ENCODE measurements around the gene AQR.

AQR gene

GRCh38 chr15:34969340-34970097 lies at the start of gene AQR:
AQR (minus strand) TSS chr15:34969742; CDS start chr15:34969613, 129 bp downstream.
- no peaks in the 10 kb centered on the region for H3K27me3 Mint-ChIP-seq
- peak within 1 kb of the TSS; percentile 99 for H3K4me3 Mint-ChIP-seq
- peak within 1 kb of the TSS; percentile 97 for H3K27ac Mint-ChIP-seq (ENCODE audit: low read depth)
- H3K36me3 Mint-ChIP-seq (ENCODE audit: insufficient read depth) = peaks cover 21% of the 10 kb centered on the region
- DNase-seq (ENCODE audit: low spot score in 2 of 2) (peak; percentile 77 to 87), ATAC-seq (replicated peaks; ENCODE audit: extremely low read depth, poor library complexity, severe bottlenecking) (peak; percentile 95)
- peaks cover 49% of the 10 kb centered on the region for H3K4me1 Mint-ChIP-seq
- H3K9me3 Mint-ChIP-seq = no peaks in the 10 kb centered on the region

- no peak overlapping the region for H3K4me3 Mint-ChIP-seq
- no peak for DNase-seq (ENCODE audit: low spot score in 2 of 2)
- no peak overlapping the region for H3K27ac Mint-ChIP-seq (ENCODE audit: low read depth)
These were observed 44.7 kb upstream of the AQR start for GRCh38 chr15:35014241-35014640.

GRCh38 chr15:35013370-35013769 lies 43.8 kb upstream of the AQR start:
- Mint-ChIP-seq H3K36me3 (ENCODE audit: insufficient read depth) (no peaks in the 10 kb centered on the region), H3K27me3 (peaks cover 7% of the 10 kb centered on the region), H3K4me3 (no peak overlapping the region), H3K27ac (ENCODE audit: low read depth) (no peak overlapping the region), H3K4me1 (no peaks in the 10 kb centered on the region), H3K9me3 (no peaks in the 10 kb centered on the region)
- no peak for ATAC-seq (replicated peaks; ENCODE audit: extremely low read depth, poor library complexity, severe bottlenecking)
- DNase-seq (ENCODE audit: low spot score in 2 of 2) = no peak

More at GRCh38 chr15:35014241-35014640, 44.7 kb upstream of the AQR start:
- ATAC-seq (replicated peaks; ENCODE audit: extremely low read depth, poor library complexity, severe bottlenecking) = no peak
- Mint-ChIP-seq H3K4me1 (no peaks in the 10 kb centered on the region), H3K27me3 (peaks cover 7% of the 10 kb centered on the region), H3K9me3 (no peaks in the 10 kb centered on the region), H3K36me3 (ENCODE audit: insufficient read depth) (no peaks in the 10 kb centered on the region)

- H3K9me3 Mint-ChIP-seq = no peaks in the 10 kb centered on the region
- H3K27ac Mint-ChIP-seq (ENCODE audit: low read depth) = no peak overlapping the region
- H3K36me3 Mint-ChIP-seq (ENCODE audit: insufficient read depth) = no peaks in the 10 kb centered on the region
- H3K4me1 Mint-ChIP-seq = no peaks in the 10 kb centered on the region
- H3K4me3 Mint-ChIP-seq = no peak overlapping the region
- no peak for DNase-seq (ENCODE audit: low spot score in 2 of 2)
- ATAC-seq (replicated peaks; ENCODE audit: extremely low read depth, poor library complexity, severe bottlenecking) = no peak
- peaks cover 7% of the 10 kb centered on the region for H3K27me3 Mint-ChIP-seq
These were observed 37.9 kb upstream of the AQR start for GRCh38 chr15:35007397-35007796.

GRCh38 chr15:35005933-35006332 lies 36.4 kb upstream of the AQR start:
- no peaks in the 10 kb centered on the region for H3K4me1 Mint-ChIP-seq
- H3K36me3 Mint-ChIP-seq (ENCODE audit: insufficient read depth) = no peaks in the 10 kb centered on the region
- no peaks in the 10 kb centered on the region for H3K27me3 Mint-ChIP-seq
- ATAC-seq (replicated peaks; ENCODE audit: extremely low read depth, poor library complexity, severe bottlenecking) = no peak
- H3K4me3 Mint-ChIP-seq = no peak overlapping the region
- no peaks in the 10 kb centered on the region for H3K9me3 Mint-ChIP-seq
- no peak for DNase-seq (ENCODE audit: low spot score in 2 of 2)
- no peak overlapping the region for H3K27ac Mint-ChIP-seq (ENCODE audit: low read depth)

- no peak for ATAC-seq (replicated peaks; ENCODE audit: extremely low read depth, poor library complexity, severe bottlenecking)
- no peak for DNase-seq (ENCODE audit: low spot score in 2 of 2)
- no peak overlapping the region for H3K4me3 Mint-ChIP-seq
- H3K4me1 Mint-ChIP-seq = no peaks in the 10 kb centered on the region
- no peaks in the 10 kb centered on the region for H3K27me3 Mint-ChIP-seq
- no peaks in the 10 kb centered on the region for H3K9me3 Mint-ChIP-seq
- H3K27ac Mint-ChIP-seq (ENCODE audit: low read depth) = no peak overlapping the region
- H3K36me3 Mint-ChIP-seq (ENCODE audit: insufficient read depth) = no peaks in the 10 kb centered on the region
These were observed 34.4 kb upstream of the AQR start for GRCh38 chr15:35003928-35004327.

GRCh38 chr15:35000511-35000910 lies 31.0 kb upstream of the AQR start:
- Mint-ChIP-seq H3K9me3 (no peaks in the 10 kb centered on the region), H3K27me3 (peaks cover 7% of the 10 kb centered on the region), H3K4me3 (no peak overlapping the region), H3K4me1 (no peaks in the 10 kb centered on the region), H3K36me3 (ENCODE audit: insufficient read depth) (no peaks in the 10 kb centered on the region), H3K27ac (ENCODE audit: low read depth) (no peak overlapping the region)
- ATAC-seq (replicated peaks; ENCODE audit: extremely low read depth, poor library complexity, severe bottlenecking) (no peak), DNase-seq (ENCODE audit: low spot score in 2 of 2) (no peak)

- no peak for ATAC-seq (replicated peaks; ENCODE audit: extremely low read depth, poor library complexity, severe bottlenecking)
- Mint-ChIP-seq H3K4me3 (no peak overlapping the region), H3K9me3 (no peaks in the 10 kb centered on the region), H3K36me3 (ENCODE audit: insufficient read depth) (peaks cover 1% of the 10 kb centered on the region), H3K27ac (ENCODE audit: low read depth) (no peak overlapping the region), H3K4me1 (no peaks in the 10 kb centered on the region), H3K27me3 (peaks cover 11% of the 10 kb centered on the region)
- DNase-seq (ENCODE audit: low spot score in 2 of 2) = no peak
These were observed 30.4 kb upstream of the AQR start for GRCh38 chr15:34999906-35000305.

- peaks cover 13% of the 10 kb centered on the region for H3K4me1 Mint-ChIP-seq
These were observed 25.4 kb upstream of the AQR start for GRCh38 chr15:34994925-34995324.

GRCh38 chr15:34993877-34994276 lies 24.3 kb upstream of the AQR start:
- Mint-ChIP-seq H3K4me1 (peaks cover 13% of the 10 kb centered on the region), H3K27ac (ENCODE audit: low read depth) (peak overlapping the region; percentile 75), H3K36me3 (ENCODE audit: insufficient read depth) (peaks cover 1% of the 10 kb centered on the region), H3K4me3 (no peak overlapping the region), H3K9me3 (no peaks in the 10 kb centered on the region), H3K27me3 (peaks cover 11% of the 10 kb centered on the region)
- DNase-seq (ENCODE audit: low spot score in 2 of 2) (no peak), ATAC-seq (replicated peaks; ENCODE audit: extremely low read depth, poor library complexity, severe bottlenecking) (no peak)

More at GRCh38 chr15:34994925-34995324, 25.4 kb upstream of the AQR start:
- DNase-seq (ENCODE audit: low spot score in 2 of 2) (no peak), ATAC-seq (replicated peaks; ENCODE audit: extremely low read depth, poor library complexity, severe bottlenecking) (no peak)
- Mint-ChIP-seq H3K27me3 (peaks cover 11% of the 10 kb centered on the region), H3K27ac (ENCODE audit: low read depth) (no peak overlapping the region), H3K36me3 (ENCODE audit: insufficient read depth) (peaks cover 1% of the 10 kb centered on the region), H3K9me3 (no peaks in the 10 kb centered on the region), H3K4me3 (no peak overlapping the region)

GRCh38 chr15:34993412-34993811 lies 23.9 kb upstream of the AQR start:
- Mint-ChIP-seq H3K4me3 (no peak overlapping the region), H3K27me3 (peaks cover 11% of the 10 kb centered on the region), H3K27ac (ENCODE audit: low read depth) (peak overlapping the region; percentile 75)

GRCh38 chr15:34988027-34988902 lies 18.7 kb upstream of the AQR start, which contains the start of gene ZNF770:
ZNF770 (minus strand) TSS chr15:34988287; CDS start chr15:34983434, 4,853 bp downstream.
- ATAC-seq (replicated peaks; ENCODE audit: extremely low read depth, poor library complexity, severe bottlenecking) = peak; percentile 82
- peaks cover 28% of the 10 kb centered on the region for H3K4me1 Mint-ChIP-seq
- peaks cover 15% of the 10 kb centered on the region for H3K36me3 Mint-ChIP-seq (ENCODE audit: insufficient read depth)

More at GRCh38 chr15:34993412-34993811, 23.9 kb upstream of the AQR start:
- ATAC-seq (replicated peaks; ENCODE audit: extremely low read depth, poor library complexity, severe bottlenecking) (no peak), DNase-seq (ENCODE audit: low spot score in 2 of 2) (no peak)
- peaks cover 4% of the 10 kb centered on the region for H3K36me3 Mint-ChIP-seq (ENCODE audit: insufficient read depth)
- no peaks in the 10 kb centered on the region for H3K9me3 Mint-ChIP-seq
- peaks cover 13% of the 10 kb centered on the region for H3K4me1 Mint-ChIP-seq

More at GRCh38 chr15:34988027-34988902, 18.7 kb upstream of the AQR start, which contains the start of gene ZNF770:
- Mint-ChIP-seq H3K27me3 (no peaks in the 10 kb centered on the region), H3K9me3 (no peaks in the 10 kb centered on the region), H3K27ac (ENCODE audit: low read depth) (peak within 1 kb of the TSS; percentile 95), H3K4me3 (peak within 1 kb of the TSS; percentile 97)
- DNase-seq (ENCODE audit: low spot score in 2 of 2) = peak; percentile 81 to 90

Measured in central memory CD8-positive, alpha-beta T cell (primary cell).